ENCODE data around the gene SLC20A1. TPM values are rescaled to one million over a fixed set of nuclear protein-coding genes. Genes with fewer than 3 reads are reported as not detected.
"Not testable (repeated sequence)": the region's sequence is repeated elsewhere in the genome, so short reads cannot be mapped to it uniquely, and the experiment has no call there.

Gene SLC20A1
- polyA plus RNA-seq (2012; ENCODE audit: insufficient read depth, insufficient read length): 55.1 TPM

- peak; percentile 90 for DNase-seq (ENCODE audit: low read depth, low spot score)
- H3K4me3 ChIP-seq (ENCODE audit: low read length): peak within 1 kb of the TSS; percentile 84
These were observed at the start of gene SLC20A1 for GRCh38 chr2:112645310-112646101. SLC20A1 (plus strand) TSS chr2:112645939; CDS start chr2:112646829, 890 bp downstream.

DNA sequence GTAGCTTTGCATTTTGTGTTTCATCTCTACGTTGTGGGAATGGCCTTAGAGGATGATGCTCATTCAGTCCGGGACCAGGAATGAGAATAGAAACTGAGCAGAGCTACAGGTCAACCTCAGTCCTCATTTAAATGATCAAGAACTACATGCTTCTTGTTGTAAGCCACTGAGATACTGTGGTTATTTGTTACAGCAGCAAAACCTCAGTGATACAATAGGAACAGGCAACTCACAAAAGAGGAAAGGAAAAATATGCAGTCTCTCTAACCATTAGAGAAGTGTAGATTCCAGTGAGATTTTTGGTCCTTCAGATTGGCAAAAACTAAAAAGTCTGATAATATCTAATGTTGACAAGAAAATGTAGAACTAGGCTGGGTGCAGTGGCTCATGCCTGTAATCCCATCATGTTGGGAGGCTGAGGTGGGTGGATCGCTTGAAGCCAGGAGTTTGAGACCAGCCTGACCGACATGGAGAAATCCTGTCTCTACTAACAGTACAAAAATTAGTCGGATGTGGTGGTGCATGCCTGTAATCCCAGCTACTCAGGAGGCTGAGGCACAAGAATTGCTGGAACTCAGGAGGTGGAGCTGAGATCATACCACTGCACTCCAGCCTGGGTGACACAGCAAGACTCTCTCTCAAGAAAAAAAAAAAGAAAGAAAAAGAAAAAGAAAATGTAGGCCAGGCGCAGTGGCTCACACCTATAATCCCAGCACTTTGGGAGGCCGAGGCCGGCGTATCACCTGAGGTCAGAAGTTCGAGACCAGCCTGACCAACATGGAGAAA lies 48.0 kb upstream of the SLC20A1 start:
- no peak for DNase-seq (ENCODE audit: low read depth, low spot score)
- no peak overlapping the region for H3K4me3 ChIP-seq (ENCODE audit: low read length)

- H3K4me3 ChIP-seq (ENCODE audit: low read length): no peak overlapping the region
- no peak for DNase-seq (ENCODE audit: low read depth, low spot score)
These were observed 45.1 kb upstream of the SLC20A1 start for GRCh38 chr2:112600634-112601033.

GRCh38 chr2:112601754-112602153 lies 44.0 kb upstream of the SLC20A1 start:
- DNase-seq (ENCODE audit: low read depth, low spot score): no peak
- no peak overlapping the region for H3K4me3 ChIP-seq (ENCODE audit: low read length)

DNA sequence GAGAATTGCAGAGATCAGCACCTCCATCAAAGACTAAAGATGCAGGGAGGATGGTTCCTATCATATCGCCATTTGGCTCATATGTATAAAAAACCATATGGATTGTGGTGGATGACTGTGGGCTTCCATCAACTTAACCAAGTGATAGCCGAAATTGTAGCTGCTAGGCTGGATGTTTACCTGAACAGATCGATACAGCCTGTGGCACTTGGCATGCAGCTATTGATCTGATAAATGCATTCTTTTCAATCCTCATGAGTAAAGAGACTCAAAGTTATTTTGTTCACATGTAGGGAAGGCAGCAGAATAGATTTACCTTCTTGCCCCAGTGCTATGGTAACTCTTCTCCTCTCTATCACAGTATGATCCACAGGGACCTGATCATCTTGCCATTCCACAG lies 42.8 kb upstream of the SLC20A1 start:
- no peak for DNase-seq (ENCODE audit: low read depth, low spot score)
- H3K4me3 ChIP-seq (ENCODE audit: low read length): no peak overlapping the region

DNA sequence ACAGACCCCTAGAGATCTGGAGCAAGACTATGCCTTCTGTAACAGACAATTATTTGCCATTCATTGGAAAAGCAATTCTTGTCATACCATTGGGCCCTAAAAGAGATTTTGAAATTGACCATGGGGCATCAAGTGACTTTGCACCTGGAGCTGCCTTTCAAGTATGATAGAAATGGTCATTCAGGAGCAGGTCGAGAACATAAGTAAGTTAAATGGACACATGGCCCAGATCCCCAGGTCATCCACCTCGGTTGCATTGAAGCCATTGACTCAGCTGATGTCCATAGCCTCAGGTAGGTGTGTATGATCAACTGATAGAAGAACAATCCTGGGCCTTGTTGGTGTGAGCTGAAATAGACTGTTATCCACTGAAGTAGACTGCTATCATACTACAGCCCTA lies 42.0 kb upstream of the SLC20A1 start:
- no peak for DNase-seq (ENCODE audit: low read depth, low spot score)
- H3K4me3 ChIP-seq (ENCODE audit: low read length): no peak overlapping the region

GRCh38 chr2:112604952-112605351 lies 40.8 kb upstream of the SLC20A1 start:
- DNase-seq (ENCODE audit: low read depth, low spot score): no peak
- H3K4me3 ChIP-seq (ENCODE audit: low read length): no peak overlapping the region

DNA sequence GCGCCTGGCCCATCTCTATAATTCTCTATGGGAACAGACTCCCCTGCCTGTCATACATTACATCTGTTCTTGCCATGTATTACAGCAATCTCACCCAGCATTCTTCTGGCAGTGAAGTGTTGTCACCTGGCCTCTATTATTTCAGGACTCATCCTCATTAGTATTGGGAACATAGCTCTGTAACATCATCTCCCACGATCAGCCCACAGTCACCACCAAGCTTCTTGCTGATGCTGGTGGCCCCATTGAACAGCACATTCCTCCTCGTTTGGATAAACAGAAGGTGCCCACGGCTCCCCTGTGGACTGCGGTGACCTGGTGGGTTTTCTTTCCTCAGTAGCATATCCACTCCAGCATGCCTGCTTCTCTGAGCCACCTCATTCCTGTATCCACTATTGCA lies 39.8 kb upstream of the SLC20A1 start:
- no peak overlapping the region for H3K4me3 ChIP-seq (ENCODE audit: low read length)
- no peak for DNase-seq (ENCODE audit: low read depth, low spot score)

DNA sequence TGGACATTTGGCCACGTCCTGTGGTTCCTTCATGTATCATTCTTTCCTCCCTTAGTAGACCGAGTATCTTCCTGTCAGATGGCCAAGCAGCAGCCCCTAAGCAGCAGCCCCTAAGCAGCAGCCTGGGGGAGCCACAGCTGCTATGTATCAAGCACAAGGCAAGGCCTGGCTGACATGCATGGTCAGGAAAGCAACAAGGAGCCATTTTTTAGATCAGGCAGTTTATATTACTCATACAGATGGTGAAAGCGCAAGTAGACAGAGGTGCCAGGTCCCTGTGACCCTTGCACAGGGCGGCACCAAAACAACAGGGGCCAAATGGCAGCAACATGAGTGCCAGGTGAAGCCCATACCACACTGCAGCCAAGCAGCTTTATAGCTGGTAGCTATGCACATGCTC lies 39.2 kb upstream of the SLC20A1 start:
- no peak for DNase-seq (ENCODE audit: low read depth, low spot score)
- H3K4me3 ChIP-seq (ENCODE audit: low read length): no peak overlapping the region

- no peak overlapping the region for H3K4me3 ChIP-seq (ENCODE audit: low read length)
- no peak for DNase-seq (ENCODE audit: low read depth, low spot score)
These were observed 37.9 kb upstream of the SLC20A1 start for GRCh38 chr2:112607680-112608438.

GRCh38 chr2:112609320-112609719 lies 36.4 kb upstream of the SLC20A1 start:
- not testable (repeated sequence) for DNase-seq (ENCODE audit: low read depth, low spot score); H3K4me3 ChIP-seq (ENCODE audit: low read length)

GRCh38 chr2:112612283-112612682 lies 33.5 kb upstream of the SLC20A1 start:
- DNase-seq (ENCODE audit: low read depth, low spot score); H3K4me3 ChIP-seq (ENCODE audit: low read length): not testable (repeated sequence)

DNA sequence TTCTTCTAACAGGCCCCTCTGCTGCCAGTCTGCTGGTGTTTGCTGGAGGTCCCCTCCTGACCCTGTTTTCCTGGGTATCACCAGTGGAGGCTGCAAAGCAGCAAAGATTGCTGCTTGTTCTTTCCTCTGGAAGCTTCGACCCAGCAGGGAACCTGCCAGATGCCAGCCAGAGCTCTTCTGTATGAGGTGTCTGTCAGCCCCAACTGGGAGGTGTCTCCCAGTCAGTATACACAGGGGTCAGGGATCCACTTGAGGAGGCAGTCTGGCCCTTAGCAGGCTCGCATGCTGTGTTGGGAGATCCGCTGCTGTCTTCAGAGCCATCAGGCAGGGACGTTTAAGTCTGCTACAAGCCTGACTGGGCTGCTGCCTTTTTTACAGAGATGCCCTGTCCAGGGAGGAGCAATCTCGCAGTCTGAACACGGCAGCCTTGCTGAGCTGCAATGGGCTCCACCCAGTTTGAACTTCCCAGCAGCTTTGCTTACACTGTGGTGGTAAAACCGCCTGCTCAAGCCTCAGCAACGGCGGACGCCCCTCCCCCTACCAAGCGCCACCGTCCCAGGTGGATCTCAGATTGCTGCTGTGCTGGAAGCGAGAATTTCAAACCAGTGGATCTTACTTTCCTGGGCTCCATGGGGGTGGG lies 31.4 kb upstream of the SLC20A1 start:
- H3K4me3 ChIP-seq (ENCODE audit: low read length): no peak overlapping the region
- no peak for DNase-seq (ENCODE audit: low read depth, low spot score)

DNA sequence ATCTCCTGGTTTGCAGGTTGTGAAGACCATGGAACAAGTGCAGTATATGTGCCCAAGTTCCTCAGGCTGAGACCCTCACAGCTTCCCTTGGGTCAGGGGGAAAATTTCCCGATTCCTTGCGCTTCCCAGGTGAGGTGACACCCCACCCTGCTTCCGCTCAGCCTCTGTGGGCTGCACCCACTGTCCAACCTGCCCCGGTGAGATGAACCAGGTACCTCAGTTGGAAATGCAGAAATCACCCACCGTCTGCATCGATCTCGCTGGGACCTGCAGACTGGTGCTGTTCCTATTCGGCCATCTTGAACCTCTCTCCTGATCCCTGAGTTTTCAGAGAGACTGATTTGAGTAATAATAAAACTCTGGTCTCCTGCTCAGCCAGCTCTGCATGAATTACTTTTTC lies 30.7 kb upstream of the SLC20A1 start:
- no peak for DNase-seq (ENCODE audit: low read depth, low spot score)
- no peak overlapping the region for H3K4me3 ChIP-seq (ENCODE audit: low read length)

- DNase-seq (ENCODE audit: low read depth, low spot score); H3K4me3 ChIP-seq (ENCODE audit: low read length): not testable (repeated sequence)
These were observed 29.9 kb upstream of the SLC20A1 start for GRCh38 chr2:112615798-112616197.

GRCh38 chr2:112618383-112618782 lies 27.4 kb upstream of the SLC20A1 start:
- no peak overlapping the region for H3K4me3 ChIP-seq (ENCODE audit: low read length)
- DNase-seq (ENCODE audit: low read depth, low spot score): no peak

GRCh38 chr2:112621790-112622527 lies 23.8 kb upstream of the SLC20A1 start:
- no peak for DNase-seq (ENCODE audit: low read depth, low spot score)
- no peak overlapping the region for H3K4me3 ChIP-seq (ENCODE audit: low read length)

GRCh38 chr2:112622528-112622849 lies 23.2 kb upstream of the SLC20A1 start:
- DNase-seq (ENCODE audit: low read depth, low spot score): no peak

More at GRCh38 chr2:112622528-112622849, 23.2 kb upstream of the SLC20A1 start:
- H3K4me3 ChIP-seq (ENCODE audit: low read length): no peak overlapping the region
